ENCODE measurements around the gene GJD2. TPM values are rescaled to one million over a fixed set of nuclear protein-coding genes. Genes with fewer than 3 reads are reported as not detected.
A peak's percentile ranks its signal among the peaks of the same experiment; 100 is the strongest.

GJD2 gene
- total RNA-seq, 1 donor from 2014 or later = not detected

- intact Hi-C loops (cut with DNase I) = no loop called here
- Histone ChIP-seq H3K4me1 (no peaks in the 10 kb centered on the region), H3K36me3 (no peaks in the 10 kb centered on the region), H3K27ac (no peak overlapping the region), H3K4me3 (no peak overlapping the region), H3K9me3 (no peaks in the 10 kb centered on the region), H3K27me3 (peaks cover 43% of the 10 kb centered on the region)
- DNase-seq (no peak), ATAC-seq (no peak)
- TF ChIP-seq, protein P1, sequence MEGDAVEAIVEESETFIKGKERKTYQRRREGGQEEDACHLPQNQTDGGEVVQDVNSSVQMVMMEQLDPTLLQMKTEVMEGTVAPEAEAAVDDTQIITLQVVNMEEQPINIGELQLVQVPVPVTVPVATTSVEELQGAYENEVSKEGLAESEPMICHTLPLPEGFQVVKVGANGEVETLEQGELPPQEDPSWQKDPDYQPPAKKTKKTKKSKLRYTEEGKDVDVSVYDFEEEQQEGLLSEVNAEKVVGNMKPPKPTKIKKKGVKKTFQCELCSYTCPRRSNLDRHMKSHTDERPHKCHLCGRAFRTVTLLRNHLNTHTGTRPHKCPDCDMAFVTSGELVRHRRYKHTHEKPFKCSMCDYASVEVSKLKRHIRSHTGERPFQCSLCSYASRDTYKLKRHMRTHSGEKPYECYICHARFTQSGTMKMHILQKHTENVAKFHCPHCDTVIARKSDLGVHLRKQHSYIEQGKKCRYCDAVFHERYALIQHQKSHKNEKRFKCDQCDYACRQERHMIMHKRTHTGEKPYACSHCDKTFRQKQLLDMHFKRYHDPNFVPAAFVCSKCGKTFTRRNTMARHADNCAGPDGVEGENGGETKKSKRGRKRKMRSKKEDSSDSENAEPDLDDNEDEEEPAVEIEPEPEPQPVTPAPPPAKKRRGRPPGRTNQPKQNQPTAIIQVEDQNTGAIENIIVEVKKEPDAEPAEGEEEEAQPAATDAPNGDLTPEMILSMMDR (IDR thresholded peaks at IDR 0.05) = no peak
These were observed 2.5 kb upstream of the GJD2 start for GRCh38 chr15:34757262-34757661.

GRCh38 chr15:34755419-34755773, 598 bp upstream of the GJD2 start:
- peaks cover 55% of the 10 kb centered on the region for H3K27me3 ChIP-seq
- DNase-seq = no peak
- TF ChIP-seq, protein P1 (IDR thresholded peaks at IDR 0.05) = no peak
- intact Hi-C loops (cut with DNase I) = no loop called here
- H3K4me1 ChIP-seq = no peaks in the 10 kb centered on the region
- no peak overlapping the region for H3K4me3 ChIP-seq
- H3K9me3 ChIP-seq = no peaks in the 10 kb centered on the region
- no peak for ATAC-seq
- no peak overlapping the region for H3K27ac ChIP-seq
- H3K36me3 ChIP-seq = no peaks in the 10 kb centered on the region

DNA sequence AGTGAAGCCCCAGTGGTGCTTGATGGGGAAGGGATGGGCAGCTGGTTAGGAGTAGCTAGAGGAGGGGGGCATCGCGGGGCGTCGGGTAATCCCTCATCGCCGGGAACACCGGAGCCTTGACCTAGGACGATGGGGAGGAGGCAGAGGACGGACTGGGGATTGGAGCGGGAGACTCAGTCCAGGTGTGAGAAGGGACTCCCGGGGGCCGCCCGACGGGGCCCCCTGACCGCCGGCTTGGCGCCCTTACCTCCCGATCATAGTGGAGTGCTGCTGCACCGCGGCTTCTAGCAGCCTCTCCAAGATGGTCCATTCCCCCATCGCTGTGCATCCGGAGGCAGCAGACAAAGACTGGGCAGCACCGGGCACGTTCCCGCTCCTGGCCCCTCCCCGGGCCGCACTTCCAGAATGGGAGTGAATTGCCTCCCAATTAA, 612 bp downstream of the GJD2 start:
- DNase-seq (no peak), ATAC-seq (no peak)
- Histone ChIP-seq H3K36me3 (no peaks in the 10 kb centered on the region), H3K27ac (no peak overlapping the region), H3K9me3 (no peaks in the 10 kb centered on the region), H3K4me3 (no peak overlapping the region), H3K4me1 (no peaks in the 10 kb centered on the region), H3K27me3 (peaks cover 51% of the 10 kb centered on the region)
- intact Hi-C loops (cut with DNase I) = no loop called here
- TF ChIP-seq, protein P1 (IDR thresholded peaks at IDR 0.05) = no peak

DNA sequence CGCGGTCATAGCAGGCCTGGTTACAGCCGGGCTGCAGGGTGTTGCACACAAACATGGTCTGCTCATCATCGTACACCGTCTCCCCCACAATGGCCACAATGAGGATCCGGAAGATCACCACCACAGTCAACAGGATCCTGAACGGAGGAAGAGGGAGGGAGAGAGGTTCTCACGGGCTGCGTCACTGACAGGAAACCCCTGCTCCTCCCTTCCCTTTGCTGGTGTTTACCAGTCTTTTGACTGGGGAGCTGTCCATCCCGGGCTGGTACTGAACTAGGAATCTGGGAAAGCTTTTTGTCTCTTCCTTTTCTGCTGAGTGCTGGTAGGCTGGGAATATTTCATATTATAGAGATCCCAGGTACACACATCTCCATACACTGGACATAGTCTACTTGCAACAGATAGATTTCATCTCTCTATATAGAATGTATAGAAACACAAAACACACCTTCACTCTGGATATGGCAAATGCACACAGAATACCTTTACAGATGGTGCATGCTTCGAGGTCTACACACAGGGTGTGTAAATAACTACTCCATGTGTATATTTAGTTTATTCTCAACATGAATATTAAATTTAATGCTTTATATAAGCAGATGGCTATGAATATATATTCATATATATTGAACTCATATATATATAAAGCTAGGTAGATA, 1.4 kb downstream of the GJD2 start:
- Histone ChIP-seq H3K27me3 (peaks cover 49% of the 10 kb centered on the region), H3K27ac (no peak overlapping the region), H3K9me3 (no peaks in the 10 kb centered on the region), H3K36me3 (no peaks in the 10 kb centered on the region), H3K4me1 (no peaks in the 10 kb centered on the region), H3K4me3 (no peak overlapping the region)
- DNase-seq (no peak), ATAC-seq (peak; percentile 8)
- intact Hi-C loops (cut with DNase I) = no loop called here
- TF ChIP-seq, protein P1 (IDR thresholded peaks at IDR 0.05) = no peak

DNA sequence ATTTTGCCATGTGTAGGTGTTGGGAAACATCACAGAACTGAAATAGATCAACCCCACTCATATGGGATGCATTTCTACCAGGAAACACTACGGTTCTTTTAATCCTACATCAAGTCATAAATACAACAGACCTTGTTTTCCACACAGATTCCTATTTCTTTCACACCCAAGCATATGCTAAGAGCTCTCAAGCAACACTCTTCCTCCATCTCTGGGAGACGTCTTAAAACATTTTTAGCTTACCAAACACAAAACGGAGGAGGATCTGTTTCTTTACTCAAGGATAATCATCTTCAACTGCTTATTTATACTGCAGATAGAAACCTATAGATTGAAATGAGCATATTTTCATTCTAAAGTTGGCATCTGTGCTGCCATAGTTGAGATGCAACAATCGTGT, 5.1 kb downstream of the GJD2 start:
- Histone ChIP-seq H3K4me1 (no peaks in the 10 kb centered on the region), H3K9me3 (no peaks in the 10 kb centered on the region), H3K27ac (no peak overlapping the region), H3K27me3 (peaks cover 27% of the 10 kb centered on the region), H3K4me3 (no peak overlapping the region), H3K36me3 (no peaks in the 10 kb centered on the region)
- DNase-seq = no peak
- TF ChIP-seq, protein P1 (IDR thresholded peaks at IDR 0.05) = no peak
- ATAC-seq = no peak
- intact Hi-C loops (cut with DNase I) = no loop called here

GRCh38 chr15:34739346-34739745, 15.5 kb downstream of the GJD2 start:
- H3K9me3 ChIP-seq = no peaks in the 10 kb centered on the region
- no peak for ATAC-seq
- H3K27ac ChIP-seq = no peak overlapping the region
- no peak for DNase-seq
- TF ChIP-seq, protein P1 (IDR thresholded peaks at IDR 0.05) = no peak
- no peaks in the 10 kb centered on the region for H3K27me3 ChIP-seq
- no peaks in the 10 kb centered on the region for H3K4me1 ChIP-seq
- intact Hi-C loops (cut with DNase I) = no loop called here
- H3K36me3 ChIP-seq = no peaks in the 10 kb centered on the region
- H3K4me3 ChIP-seq = no peak overlapping the region

Measured in upper lobe of right lung (tissue), 1 donor.